OCI-LY7 (cell line): Measurements from ENCODE around the gene AIFM3. TPM values are rescaled to one million over a fixed set of nuclear protein-coding genes. Genes with fewer than 3 reads are reported as not detected.
"Not testable (repeated sequence)": the region's sequence is repeated elsewhere in the genome, so short reads cannot be mapped to it uniquely, and the experiment has no call there.

Experiments used
- BruUV-seq: library from RNA; stranded (reverse); fragments of 400-500 nt; replicated peaks from 2 replicates; lab custom pipeline; 2021; lab: Mats Ljungman, UMichigan
- CTCF ChIA-PET: fragments of 300-600 bp; sonication (Branson Sonifier 250); formaldehyde crosslinking; loops from one replicate; lab custom pipeline; 2022; ENCODE audit warnings: antibody characterized with exemption; ENCODE audit not compliant: unreplicated experiment; lab: Charles Lee
- POLR2A ChIA-PET: fragments of 300-600 bp; sonication (Branson Sonifier 250); formaldehyde crosslinking; loops from one replicate; lab custom pipeline; 2022; ENCODE audit warnings: antibody characterized with exemption; lab: Charles Lee
- DNase-seq: peaks from one replicate; pipeline ENCODE4 v3.0.0-alpha.2; 2015; ENCODE audit warnings: low spot score
- H2AFZ ChIP-seq: fragments of 200-600 bp; sonication (generic), shearing (Covaris generic); 2 replicates; pipeline ENCODE4 v1.6.1; 2014; ENCODE audit warnings: mild to moderate bottlenecking, antibody characterized with exemption, low read length, moderate library complexity
- H3K27ac ChIP-seq: fragments of 200-600 bp; sonication (generic); 2 replicates; pipeline ENCODE4 v1.5.1; 2014; ENCODE audit warnings: mixed run types, low read depth, mild to moderate bottlenecking, moderate library complexity, low read length, inconsistent platforms; ENCODE audit not compliant: poor library complexity, severe bottlenecking
- H3K36me3 ChIP-seq: fragments of 200-600 bp; sonication (generic); 2 replicates; pipeline ENCODE4 v1.6.1; 2014; ENCODE audit warnings: mild to moderate bottlenecking, antibody characterized with exemption, low read length, moderate library complexity, mixed read lengths; ENCODE audit not compliant: insufficient read depth
- H3K4me1 ChIP-seq: fragments of 200-600 bp; sonication (generic); 2 replicates; pipeline ENCODE4 v1.5.1; 2014; ENCODE audit warnings: mild to moderate bottlenecking, low read length; ENCODE audit not compliant: insufficient read depth, poor library complexity, severe bottlenecking
- H3K4me2 ChIP-seq: fragments of 200-600 bp; sonication (generic); 2 replicates; pipeline ENCODE4 v1.6.1; 2014; ENCODE audit warnings: mild to moderate bottlenecking, low read length
- H3K4me3 ChIP-seq: fragments of 200-600 bp; sonication (generic); 2 replicates; pipeline ENCODE4 v1.5.1; 2014; ENCODE audit warnings: mild to moderate bottlenecking, low read depth, low read length; ENCODE audit not compliant: poor library complexity, severe bottlenecking
- H3K79me2 ChIP-seq: fragments of 200-600 bp; sonication (generic); 2 replicates; pipeline ENCODE4 v1.6.1; 2016; ENCODE audit warnings: low read depth, mild to moderate bottlenecking, low read length, moderate library complexity, mixed read lengths; ENCODE audit not compliant: insufficient read depth
- H3K9me2 ChIP-seq: fragments of 200-600 bp; sonication (generic); 2 replicates; pipeline ENCODE4 v1.6.1; 2016; ENCODE audit warnings: mild to moderate bottlenecking, low read length, mixed read lengths; ENCODE audit not compliant: insufficient read depth
- H3K9me3 ChIP-seq: fragments of 200-600 bp; sonication (generic); 2 replicates; pipeline ENCODE4 v1.6.1; 2014; ENCODE audit warnings: mild to moderate bottlenecking, mixed run types, low read length, mixed read lengths
- H4K20me1 ChIP-seq: fragments of 200-600 bp; sonication (generic); 2 replicates; pipeline ENCODE4 v1.6.1; 2014; ENCODE audit warnings: mild to moderate bottlenecking, antibody characterized with exemption, low read length, moderate library complexity, mixed read lengths; ENCODE audit not compliant: insufficient read depth
- CTCF ChIP-seq: fragments of 200-600 bp; sonication (generic); conservative IDR thresholded peaks from 2 replicates; pipeline ENCODE4 v1.5.1; 2014; ENCODE audit warnings: mild to moderate bottlenecking, antibody characterized with exemption, low read length, moderate library complexity, mixed read lengths
- EZH2phosphoT487 ChIP-seq: fragments of 200-600 bp; sonication (generic); IDR thresholded peaks from 2 replicates; pipeline ENCODE4 v1.6.1; 2018; ENCODE audit warnings: low read depth, borderline replicate concordance, mild to moderate bottlenecking, mixed run types, antibody characterized with exemption, low read length, moderate library complexity, mixed read lengths
- intact Hi-C: fragments of 100-400 bp; cut with micrococcal nuclease; formaldehyde crosslinking; loops from one replicate; pipeline ENCODE4 v1.10.0; 2022; ENCODE audit not compliant: unreplicated experiment
- total RNA-seq, 2 experiments: library from RNA; depleted of rRNA in 1 of 2; stranded (reverse); fragments of >200 nt in 1 of 2; shearing (Covaris generic) in 1 of 2; gene quantifications; 2 replicates each; pipeline ENCODE4 v1.2.3, GENCODE V29; 2014 to 2022

AIFM3 gene
- total RNA-seq, 2 experiments from 2014 or later = 0.47 TPM; not detected in 1

DNA sequence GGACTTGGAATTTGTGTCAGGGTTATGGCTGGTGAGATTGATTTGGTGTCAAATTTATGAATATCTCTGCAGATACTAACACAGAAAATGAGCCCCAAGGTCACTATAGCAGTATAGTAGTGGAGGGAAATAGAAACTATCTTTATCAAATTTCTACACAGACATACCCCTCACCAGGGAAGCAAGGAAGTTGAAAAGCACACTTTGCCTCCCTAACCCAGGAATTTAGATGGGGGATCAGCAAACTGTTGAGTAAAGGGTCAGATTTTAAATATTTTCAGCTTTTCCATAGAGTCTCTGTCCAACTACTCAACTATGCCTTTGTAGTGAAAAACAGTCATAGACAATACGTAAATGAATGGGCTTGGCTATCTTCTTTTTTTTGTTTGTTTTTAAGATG is 37.1 kb upstream of the AIFM3 start:
- TF ChIP-seq EZH2phosphoT487 = no peak
- TF ChIP-seq CTCF = no peak
- no peak overlapping the region for H3K4me3 ChIP-seq
- H3K27ac ChIP-seq = no peak overlapping the region
- ChIA-PET POLR2A (no interaction called here), CTCF (no interaction called here)
- BruUV-seq = no TSS peak
- peaks cover 14% of the 10 kb centered on the region for H3K4me1 ChIP-seq
- peaks cover 73% of the 10 kb centered on the region for H3K36me3 ChIP-seq
- H4K20me1 ChIP-seq = peaks cover 35% of the 10 kb centered on the region
- intact Hi-C loops = no loop called here
- no peaks in the 10 kb centered on the region for H3K9me2 ChIP-seq
- no peak overlapping the region for H2AFZ ChIP-seq
- no peak for DNase-seq
- H3K79me2 ChIP-seq = peaks cover 99% of the 10 kb centered on the region
- H3K9me3 ChIP-seq = peaks cover 8% of the 10 kb centered on the region
- no peak overlapping the region for H3K4me2 ChIP-seq

- H3K4me2 ChIP-seq, intact Hi-C loops, DNase-seq, H3K27ac ChIP-seq, H3K4me3 ChIP-seq, H3K9me2 ChIP-seq, BruUV-seq, H3K4me1 ChIP-seq, H3K9me3 ChIP-seq, H2AFZ ChIP-seq, CTCF ChIA-PET: not testable (repeated sequence)
- POLR2A ChIA-PET = interaction anchor here (1.4 kb wide), 1 partner anchor 8 kb away, joined by 3 read pairs; no protein-coding TSS in a partner anchor
- peaks cover 74% of the 10 kb centered on the region for H3K36me3 ChIP-seq
- peaks cover 31% of the 10 kb centered on the region for H4K20me1 ChIP-seq
- H3K79me2 ChIP-seq = peaks cover 99% of the 10 kb centered on the region
These were observed 36.6 kb upstream of the AIFM3 start for GRCh38 chr22:20930435-20930834.

DNA sequence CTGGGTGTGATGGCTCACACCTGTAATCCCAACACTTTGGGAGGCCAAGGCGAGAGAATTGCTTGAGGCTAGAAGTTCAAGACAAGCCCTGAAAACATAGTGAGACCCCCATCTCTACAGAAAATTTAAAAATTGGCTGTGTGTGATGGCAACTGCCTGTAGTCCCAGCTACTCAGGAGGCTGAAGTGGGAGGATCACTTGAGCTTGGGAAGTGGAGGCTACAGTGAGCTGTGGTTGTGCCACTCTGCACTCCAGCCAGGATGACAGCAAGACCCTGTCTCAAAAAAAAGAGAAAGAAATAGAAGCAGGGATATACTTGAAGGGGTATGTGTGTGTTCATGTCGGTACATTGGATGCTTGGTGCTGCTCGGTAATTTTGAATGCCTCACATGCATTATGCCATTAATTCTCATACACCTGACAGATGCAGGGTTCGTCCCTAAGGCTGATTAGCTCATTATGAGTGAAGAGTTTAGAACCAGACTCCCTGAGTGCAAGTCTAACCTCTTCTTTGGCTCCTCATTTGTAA is 35.9 kb upstream of the AIFM3 start:
- Histone ChIP-seq H3K9me2 (no peaks in the 10 kb centered on the region), H4K20me1 (peaks cover 23% of the 10 kb centered on the region), H3K79me2 (peaks cover 99% of the 10 kb centered on the region), H3K4me2 (no peak overlapping the region), H3K4me1 (peaks cover 2% of the 10 kb centered on the region), H3K27ac (no peak overlapping the region), H3K4me3 (no peak overlapping the region), H3K36me3 (peaks cover 76% of the 10 kb centered on the region), H2AFZ (no peak overlapping the region), H3K9me3 (peaks cover 8% of the 10 kb centered on the region)
- no TSS peak for BruUV-seq
- ChIA-PET CTCF (no interaction called here), POLR2A (interaction anchor here (1.2 to 1.4 kb wide), 2 partner anchors 9 to 107 kb away, joined by 3 read pairs; no protein-coding TSS in a partner anchor)
- intact Hi-C loops = no loop called here
- TF ChIP-seq CTCF = no peak
- TF ChIP-seq EZH2phosphoT487 = no peak
- no peak for DNase-seq
